KBM-7 (cell line): ENCODE data around the gene VSTM2L.
A peak's percentile ranks its signal among the peaks of the same experiment; 100 is the strongest.

Experiments used
- DNase-seq: peaks from one replicate; pipeline ENCODE4 v3.0.0-alpha.2; 2015
- in situ Hi-C: fragments of 300-500 bp; cut with MboI; formaldehyde crosslinking; loops from 2 replicates; pipeline ENCODE4 v1.14.3; 2020; ENCODE audit warnings: low sequenced_read_pairs, low pct_unique_long_range_greater_than_20kb, mixed read lengths

Gene VSTM2L

GRCh38 chr20:37979021-37979985, 76.4 kb downstream of the VSTM2L start:
- no peak for DNase-seq
- in situ Hi-C loops = no loop called here

GRCh38 chr20:37980383-37980782, 77.5 kb downstream of the VSTM2L start:
- DNase-seq = no peak
- in situ Hi-C loops = no loop called here

- in situ Hi-C loops = no loop called here
- no peak for DNase-seq
These were observed 77.9 kb downstream of the VSTM2L start for GRCh38 chr20:37980876-37981275.

GRCh38 chr20:37981568-37981967, 78.6 kb downstream of the VSTM2L start:
- no peak for DNase-seq
- in situ Hi-C loops = no loop called here

- in situ Hi-C loops = no loop called here
- no peak for DNase-seq
These were observed 80.4 kb downstream of the VSTM2L start for GRCh38 chr20:37983286-37983685.

GRCh38 chr20:37984018-37984785, 81.3 kb downstream of the VSTM2L start:
- DNase-seq = no peak
- in situ Hi-C loops = no loop called here

- in situ Hi-C loops = no loop called here
- no peak for DNase-seq
These were observed 83.3 kb downstream of the VSTM2L start for GRCh38 chr20:37986044-37986858.

- no peak for DNase-seq
- in situ Hi-C loops = no loop called here
These were observed 84.1 kb downstream of the VSTM2L start for GRCh38 chr20:37986873-37987601.

GRCh38 chr20:37987602-37988290, 84.8 kb downstream of the VSTM2L start:
- in situ Hi-C loops = no loop called here
- DNase-seq = no peak

- in situ Hi-C loops = no loop called here
- no peak for DNase-seq
These were observed 85.5 kb downstream of the VSTM2L start for GRCh38 chr20:37988306-37988954.

GRCh38 chr20:37989601-37990295, 86.8 kb downstream of the VSTM2L start:
- peak; percentile 16 for DNase-seq
- in situ Hi-C loops = no loop called here

GRCh38 chr20:37990571-37991151, 87.7 kb downstream of the VSTM2L start:
- peak; percentile 93 for DNase-seq
- in situ Hi-C loops = no loop called here

- in situ Hi-C loops = no loop called here
- DNase-seq = no peak
These were observed 88.4 kb downstream of the VSTM2L start for GRCh38 chr20:37991157-37991866.

- DNase-seq = no peak
- in situ Hi-C loops = no loop called here
These were observed 89.0 kb downstream of the VSTM2L start for GRCh38 chr20:37991908-37992307.

GRCh38 chr20:37992802-37993409, 90.0 kb downstream of the VSTM2L start:
- in situ Hi-C loops = no loop called here
- peak; percentile 79 for DNase-seq

- in situ Hi-C loops = no loop called here
- DNase-seq = no peak
These were observed 91.6 kb downstream of the VSTM2L start for GRCh38 chr20:37994512-37994911.
